GM13976 (cell line): ENCODE data around the gene KDM4C.
A peak's percentile ranks its signal among the peaks of the same experiment; 100 is the strongest.
"Not testable (repeated sequence)": the region's sequence is repeated elsewhere in the genome, so short reads cannot be mapped to it uniquely, and the experiment has no call there.

Experiments used
- DNase-seq: peaks from one replicate; pipeline ENCODE4 v3.0.0; 2012; ENCODE audit warnings: low spot score
- CTCF ChIP-seq: IDR thresholded peaks from 2 replicates; pipeline ENCODE4 v1.5.1; 2012; ENCODE audit warnings: borderline replicate concordance, mild to moderate bottlenecking; ENCODE audit not compliant: insufficient read depth; ENCODE audit errors: extremely low read depth, missing control alignments, control extremely low read depth
- in situ Hi-C: fragments of 300-500 bp; cut with MboI; formaldehyde crosslinking; loops from one replicate; pipeline ENCODE4 v1.12.0; 2022; ENCODE audit warnings: low sequenced_read_pairs, mixed read lengths, inconsistent platforms; ENCODE audit not compliant: unreplicated experiment

KDM4C gene

GRCh38 chr9:6739218-6739617, 18.6 kb upstream of the KDM4C start:
- peak; percentile 18 for TF ChIP-seq CTCF
- no peak for DNase-seq
- in situ Hi-C loops: no loop called here

- in situ Hi-C loops, DNase-seq: not testable (repeated sequence)
Observed at GRCh38 chr9:6748861-6749260, 8.9 kb upstream of the KDM4C start.

GRCh38 chr9:6754861-6755260, 2.9 kb upstream of the KDM4C start:
- in situ Hi-C loops, DNase-seq: not testable (repeated sequence)

- no peak for DNase-seq
- TF ChIP-seq CTCF: no peak
- in situ Hi-C loops: no loop called here
Observed at GRCh38 chr9:6757132-6757455, 679 bp upstream of the KDM4C start.

GRCh38 chr9:6758248-6758497, 400 bp downstream of the KDM4C start:
- in situ Hi-C loops: no loop called here
- DNase-seq: peak; percentile 69
- no peak for TF ChIP-seq CTCF

GRCh38 chr9:6758498-6759184, 868 bp downstream of the KDM4C start:
- in situ Hi-C loops: no loop called here
- peak; percentile 59 for DNase-seq
- no peak for TF ChIP-seq CTCF

GRCh38 chr9:6759185-6759977, 1.6 kb downstream of the KDM4C start:
- TF ChIP-seq CTCF: no peak
- peak; percentile 69 for DNase-seq
- in situ Hi-C loops: no loop called here
